ENCODE measurements around the gene AP2A2.

DNA sequence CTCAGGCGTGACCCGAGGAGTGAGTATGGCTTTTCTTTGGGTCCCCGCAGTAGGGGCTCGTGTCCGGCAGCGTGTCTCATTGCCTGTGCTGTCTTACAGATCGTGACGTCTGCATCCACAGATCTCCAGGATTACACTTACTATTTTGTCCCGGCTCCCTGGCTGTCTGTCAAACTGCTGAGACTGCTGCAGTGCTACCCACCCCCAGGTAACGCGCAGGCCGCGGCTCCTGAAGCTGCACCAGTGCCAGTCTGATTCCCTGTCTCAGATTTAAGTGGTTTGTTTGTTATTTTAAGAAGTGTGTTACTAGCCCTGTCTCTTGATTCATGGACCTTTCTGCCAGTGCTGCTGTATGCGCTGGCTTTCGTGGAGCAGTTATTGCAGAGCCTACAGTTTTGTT is 58.9 kb downstream of the AP2A2 start:
- TF ChIP-seq, protein P1, sequence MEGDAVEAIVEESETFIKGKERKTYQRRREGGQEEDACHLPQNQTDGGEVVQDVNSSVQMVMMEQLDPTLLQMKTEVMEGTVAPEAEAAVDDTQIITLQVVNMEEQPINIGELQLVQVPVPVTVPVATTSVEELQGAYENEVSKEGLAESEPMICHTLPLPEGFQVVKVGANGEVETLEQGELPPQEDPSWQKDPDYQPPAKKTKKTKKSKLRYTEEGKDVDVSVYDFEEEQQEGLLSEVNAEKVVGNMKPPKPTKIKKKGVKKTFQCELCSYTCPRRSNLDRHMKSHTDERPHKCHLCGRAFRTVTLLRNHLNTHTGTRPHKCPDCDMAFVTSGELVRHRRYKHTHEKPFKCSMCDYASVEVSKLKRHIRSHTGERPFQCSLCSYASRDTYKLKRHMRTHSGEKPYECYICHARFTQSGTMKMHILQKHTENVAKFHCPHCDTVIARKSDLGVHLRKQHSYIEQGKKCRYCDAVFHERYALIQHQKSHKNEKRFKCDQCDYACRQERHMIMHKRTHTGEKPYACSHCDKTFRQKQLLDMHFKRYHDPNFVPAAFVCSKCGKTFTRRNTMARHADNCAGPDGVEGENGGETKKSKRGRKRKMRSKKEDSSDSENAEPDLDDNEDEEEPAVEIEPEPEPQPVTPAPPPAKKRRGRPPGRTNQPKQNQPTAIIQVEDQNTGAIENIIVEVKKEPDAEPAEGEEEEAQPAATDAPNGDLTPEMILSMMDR (IDR thresholded peaks at IDR 0.05): no peak
- TF ChIP-seq POLR2A (IDR thresholded peaks at IDR 0.05): no peak

Measured in breast epithelium (tissue), 3 donors.